K562 (cell line): Measurements from ENCODE around the gene LENG9. TPM values are rescaled to one million over a fixed set of nuclear protein-coding genes. Genes with fewer than 3 reads are reported as not detected.
A peak's percentile ranks its signal among the peaks of the same experiment; 100 is the strongest.

Source experiments
- ATF2 ChIP-seq: sonication (generic); formaldehyde crosslinking; IDR thresholded peaks from 2 replicates; pipeline ENCODE4 v1.8.1; 2022; ENCODE audit warnings: missing genetic modification reagents
- CCNT2 ChIP-seq: IDR thresholded peaks from 2 replicates; pipeline ENCODE4 v1.6.1; 2011; ENCODE audit warnings: borderline replicate concordance, low read depth, mild to moderate bottlenecking, moderate library complexity, mixed read lengths, low read length; ENCODE audit not compliant: insufficient read length; ENCODE audit errors: extremely low read depth
- CEBPG ChIP-seq, 3 experiments: fragments of 200-800 bp in 1 of 3; sonication (Bioruptor generic) in 1 of 3; sonication (generic) in 1 of 3; formaldehyde crosslinking in 1 of 3; IDR thresholded peaks in 2 of 3; conservative IDR thresholded peaks in 1 of 3; 2 replicates each; pipeline versions ENCODE4 v1.6.1 to v1.8.0; 2016 to 2022; ENCODE audit warnings: missing compliant biosample characterization in 2 of 3, missing genetic modification characterization in 2 of 3, mild to moderate bottlenecking in 1 of 3, missing genetic modification reagents in 1 of 3
- ELF2 ChIP-seq: fragments of 250-450 bp; sonication (Bioruptor Pico); IDR thresholded peaks from 2 replicates; pipeline ENCODE4 v1.5.0; 2021; ENCODE audit warnings: mild to moderate bottlenecking
- ETV6 ChIP-seq, 3 experiments: fragments of 150-350 bp in 1 of 3; sonication (generic) in 1 of 3; formaldehyde crosslinking in 1 of 3; IDR thresholded peaks; 2 replicates each; pipeline versions ENCODE4 v1.6.1 to v1.8.0; 2014 to 2022; ENCODE audit warnings: borderline replicate concordance in 2 of 3, low read depth in 2 of 3, antibody characterized with exemption in 1 of 3, low read length in 1 of 3, mild to moderate bottlenecking in 1 of 3, missing genetic modification reagents in 1 of 3
- HMG20A ChIP-seq: fragments of 450-650 bp; formaldehyde crosslinking; conservative IDR thresholded peaks from 2 replicates; pipeline ENCODE4 v1.4.0; 2020; ENCODE audit warnings: mild to moderate bottlenecking, mixed read lengths
- MTA1 ChIP-seq: fragments of 450-650 bp; IDR thresholded peaks from 2 replicates; pipeline ENCODE4 v1.6.1; 2017; ENCODE audit warnings: borderline replicate concordance
- NFATC3 ChIP-seq: fragments of 450-650 bp; IDR thresholded peaks from 2 replicates; pipeline ENCODE4 v1.6.1; 2017; ENCODE audit warnings: mild to moderate bottlenecking
- NFIC ChIP-seq: fragments of 450-650 bp; IDR thresholded peaks from 2 replicates; pipeline ENCODE4 v1.6.1; 2017; ENCODE audit warnings: mild to moderate bottlenecking, inconsistent platforms
- SAFB ChIP-seq: fragments of 200-400 bp; formaldehyde crosslinking; IDR thresholded peaks from 2 replicates; pipeline ENCODE4 v1.6.1; 2017; ENCODE audit warnings: low read depth, low read length, borderline replicate concordance
- SMAD3 ChIP-seq: fragments of 450-650 bp; formaldehyde crosslinking; conservative IDR thresholded peaks from 2 replicates; pipeline ENCODE4 v1.4.0; 2020; ENCODE audit warnings: mild to moderate bottlenecking
- SMAD4 ChIP-seq: fragments of 250-450 bp; sonication (Bioruptor Pico); conservative IDR thresholded peaks from 2 replicates; pipeline ENCODE4 v1.8.0; 2021; ENCODE audit warnings: inconsistent platforms, mild to moderate bottlenecking, moderate library complexity
- SMARCA4 ChIP-seq: fragments of 450-650 bp; IDR thresholded peaks from 2 replicates; pipeline ENCODE4 v1.6.1; 2016
- SP1 ChIP-seq: sonication (generic); formaldehyde crosslinking; IDR thresholded peaks from 2 replicates; pipeline ENCODE4 v1.8.1; 2022; ENCODE audit warnings: mild to moderate bottlenecking, missing genetic modification reagents
- XRCC4 ChIP-seq: IDR thresholded peaks from one replicate; pipeline ENCODE4 v1.6.1; 2011; ENCODE audit not compliant: insufficient read depth, insufficient read length; ENCODE audit errors: extremely low read depth
- ZBTB7A ChIP-seq: IDR thresholded peaks from 2 replicates; pipeline ENCODE4 v1.6.1; 2011; ENCODE audit warnings: low read depth, mild to moderate bottlenecking, low read length, moderate library complexity, borderline replicate concordance; ENCODE audit not compliant: control insufficient read depth
- ZNF165 ChIP-seq: fragments of 250-450 bp; sonication (Bioruptor Pico); IDR thresholded peaks from 2 replicates; pipeline ENCODE4 v1.4.0; 2020; ENCODE audit warnings: borderline replicate concordance
- ZNF696 ChIP-seq: fragments of 250-450 bp; sonication (Bioruptor Pico); conservative IDR thresholded peaks from 2 replicates; pipeline ENCODE4 v1.4.0; 2020; ENCODE audit warnings: mild to moderate bottlenecking, moderate library complexity
- polyA plus RNA-seq, 8 experiments: library from polyadenylated mRNA; depleted of rRNA in 4 of 8; stranded (reverse) in 5 of 8; unstranded in 3 of 8; fragments of >200 nt; fragmentation: Nextera tagmentation in 2 of 8; fragmentation: Illumina TruSeq in 1 of 8; extraction: Ambion mirVana in 2 of 8; extraction: Trizol in 1 of 8; gene quantifications; 2 replicates each; pipeline versions ENCODE4 v1.2.1 to v1.2.3, GENCODE V29; 2011 to 2014; ENCODE audit warnings: inconsistent platforms in 1 of 8, missing spikeins in 1 of 8
- total RNA-seq, 7 experiments: library from RNA; depleted of rRNA in 6 of 7; stranded (reverse); fragments of >200 nt in 6 of 7; fragmentation: Illumina TruSeq in 2 of 7; extraction: Trizol in 2 of 7; gene quantifications; 2 replicates each; pipeline versions ENCODE4 v1.2.1 to v1.2.3, GENCODE V29; 2011 to 2021; ENCODE audit warnings: low replicate concordance in 1 of 7
- TF ChIP-seq, protein P1 (sequence below): sonication (generic); formaldehyde crosslinking; IDR thresholded peaks from 2 replicates; pipeline ENCODE4 v1.8.1; 2023; ENCODE audit warnings: mild to moderate bottlenecking, missing genetic modification reagents, moderate library complexity
- TF ChIP-seq, protein P2 (sequence below): fragments of 450-650 bp; conservative IDR thresholded peaks from 2 replicates; pipeline ENCODE4 v1.6.1; 2016; ENCODE audit warnings: missing genetic modification characterization, low read depth, mild to moderate bottlenecking, missing compliant biosample characterization, moderate library complexity
- TF ChIP-seq, protein P3 (sequence below): fragments of 450-650 bp; IDR thresholded peaks from 2 replicates; pipeline ENCODE4 v1.6.1; 2016

LENG9 gene
- total and polyA plus RNA-seq, 9 of the 15 experiments (the other 6 are each of a cell fraction or from before 2014, with no cell fraction given): 0.06 to 0.64 (median 0.33) TPM; not detected in 1

DNA sequence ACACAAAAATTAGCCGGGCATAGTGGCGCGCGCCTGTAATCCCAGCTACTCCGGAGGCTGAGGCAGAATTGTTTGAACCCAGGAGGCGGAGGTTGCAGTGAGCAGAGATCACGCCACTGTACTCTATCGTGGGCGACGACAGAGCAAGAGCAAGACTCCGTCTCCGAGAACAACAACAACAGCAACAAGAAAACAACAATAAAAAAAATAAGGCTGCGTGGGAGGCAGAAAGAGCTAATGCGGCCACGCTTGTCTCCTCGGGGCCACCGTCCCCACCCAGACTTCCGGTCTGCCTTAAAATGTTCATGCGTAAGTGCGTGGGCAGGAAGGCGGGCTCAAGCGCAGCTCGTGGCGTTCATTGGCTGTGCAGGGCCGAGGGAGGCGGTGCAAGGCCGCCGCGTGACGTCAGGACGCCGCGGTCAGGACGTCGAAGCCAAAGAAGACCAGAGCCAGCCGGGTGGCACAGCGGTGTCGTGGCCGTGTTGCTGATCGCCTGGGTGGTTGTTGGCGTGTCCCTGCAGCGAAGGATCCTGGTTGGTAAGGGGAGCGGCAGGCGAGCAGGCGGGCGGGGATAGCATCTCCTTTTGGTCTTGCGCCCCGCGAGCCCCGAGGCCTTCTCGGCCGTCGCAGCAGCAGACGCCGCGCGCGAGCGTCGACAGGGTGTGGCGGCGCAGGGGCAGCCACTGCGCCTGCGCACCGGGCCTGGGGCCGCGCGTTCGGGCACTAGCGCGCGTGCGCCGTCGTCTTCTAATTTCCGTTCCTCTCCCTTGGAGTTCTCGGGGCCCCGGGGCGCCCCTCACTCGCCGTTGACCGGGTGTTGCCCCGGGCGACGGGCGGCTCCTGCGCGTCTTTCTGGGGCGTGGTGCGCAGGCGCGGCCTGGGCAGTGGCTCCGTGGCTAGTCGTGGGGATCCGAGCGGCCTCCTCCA, 14.5 kb downstream of the LENG9 start, which contains the start of gene LENG8 (continued):
- no peak for TF ChIP-seq NFATC3
- TF ChIP-seq XRCC4: no peak
- 0 out of 2 replicates have a peak, but pooled peaks have one; percentile 15 for TF ChIP-seq SMARCA4
- 0 out of 4 replicates have a peak, but pooled peaks of 1 of the 2 experiments have one; percentile 17 for TF ChIP-seq ETV6 (IDR thresholded peaks at IDR 0.05; ENCODE audit: borderline replicate concordance in 1 of 2, low read depth in 2 of 2, low read length in 1 of 2)
- TF ChIP-seq ETV6 (CRISPR knock-in tag; IDR thresholded peaks at IDR 0.05; ENCODE audit: borderline replicate concordance): no peak; the same call in 1 of the 2 replicates
- TF ChIP-seq, protein P1, sequence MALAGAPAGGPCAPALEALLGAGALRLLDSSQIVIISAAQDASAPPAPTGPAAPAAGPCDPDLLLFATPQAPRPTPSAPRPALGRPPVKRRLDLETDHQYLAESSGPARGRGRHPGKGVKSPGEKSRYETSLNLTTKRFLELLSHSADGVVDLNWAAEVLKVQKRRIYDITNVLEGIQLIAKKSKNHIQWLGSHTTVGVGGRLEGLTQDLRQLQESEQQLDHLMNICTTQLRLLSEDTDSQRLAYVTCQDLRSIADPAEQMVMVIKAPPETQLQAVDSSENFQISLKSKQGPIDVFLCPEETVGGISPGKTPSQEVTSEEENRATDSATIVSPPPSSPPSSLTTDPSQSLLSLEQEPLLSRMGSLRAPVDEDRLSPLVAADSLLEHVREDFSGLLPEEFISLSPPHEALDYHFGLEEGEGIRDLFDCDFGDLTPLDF (CRISPR knock-in tag): peak; percentile 69; the same call in 1 of the 2 replicates
- peak; percentile 87 for TF ChIP-seq SP1 (CRISPR knock-in tag)
- no peak for TF ChIP-seq HMG20A (CRISPR knock-in tag)
- TF ChIP-seq ZNF696 (CRISPR knock-in tag): no peak
- peak; percentile 86 for TF ChIP-seq SMAD4 (CRISPR knock-in tag)
- peak; percentile 49; the same call in 1 of the 2 replicates for TF ChIP-seq CEBPG (CRISPR knock-in tag; IDR thresholded peaks at IDR 0.05)
- no peak for TF ChIP-seq CEBPG (tag; conservative IDR thresholded peaks at IDR 0.05 in 1 of 2, IDR thresholded peaks at IDR 0.05 in 1 of 2)
- TF ChIP-seq MTA1: peak; percentile 80; the same call in 1 of the 2 replicates
- TF ChIP-seq ZBTB7A: no peak
- TF ChIP-seq ATF2 (CRISPR knock-in tag): peak; percentile 64; the same call in 1 of the 2 replicates
- TF ChIP-seq SMAD3 (CRISPR knock-in tag): 0 out of 2 replicates have a peak, but pooled peaks have one; percentile 18
- TF ChIP-seq, protein P2, sequence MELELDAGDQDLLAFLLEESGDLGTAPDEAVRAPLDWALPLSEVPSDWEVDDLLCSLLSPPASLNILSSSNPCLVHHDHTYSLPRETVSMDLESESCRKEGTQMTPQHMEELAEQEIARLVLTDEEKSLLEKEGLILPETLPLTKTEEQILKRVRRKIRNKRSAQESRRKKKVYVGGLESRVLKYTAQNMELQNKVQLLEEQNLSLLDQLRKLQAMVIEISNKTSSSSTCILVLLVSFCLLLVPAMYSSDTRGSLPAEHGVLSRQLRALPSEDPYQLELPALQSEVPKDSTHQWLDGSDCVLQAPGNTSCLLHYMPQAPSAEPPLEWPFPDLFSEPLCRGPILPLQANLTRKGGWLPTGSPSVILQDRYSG (tag): no peak
- peak; percentile 78 for TF ChIP-seq NFIC
- TF ChIP-seq, protein P3, sequence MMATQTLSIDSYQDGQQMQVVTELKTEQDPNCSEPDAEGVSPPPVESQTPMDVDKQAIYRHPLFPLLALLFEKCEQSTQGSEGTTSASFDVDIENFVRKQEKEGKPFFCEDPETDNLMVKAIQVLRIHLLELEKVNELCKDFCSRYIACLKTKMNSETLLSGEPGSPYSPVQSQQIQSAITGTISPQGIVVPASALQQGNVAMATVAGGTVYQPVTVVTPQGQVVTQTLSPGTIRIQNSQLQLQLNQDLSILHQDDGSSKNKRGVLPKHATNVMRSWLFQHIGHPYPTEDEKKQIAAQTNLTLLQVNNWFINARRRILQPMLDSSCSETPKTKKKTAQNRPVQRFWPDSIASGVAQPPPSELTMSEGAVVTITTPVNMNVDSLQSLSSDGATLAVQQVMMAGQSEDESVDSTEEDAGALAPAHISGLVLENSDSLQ: peak; percentile 51; the same call in 1 of the 2 replicates
- TF ChIP-seq CCNT2: peak; percentile 69
- TF ChIP-seq SAFB: peak; percentile 68
- TF ChIP-seq ELF2 (CRISPR knock-in tag): peak; percentile 81; the same call in 1 of the 2 replicates
- TF ChIP-seq ZNF165 (CRISPR knock-in tag): no peak
